GM10248 (cell line): ENCODE measurements around the gene SV2B.

Source experiments
- CTCF ChIA-PET: fragments of 300-600 bp; sonication (Branson Sonifier 250); formaldehyde crosslinking; extraction: SDS; loops from one replicate; lab custom pipeline; 2021; ENCODE audit warnings: antibody characterized with exemption; lab: Yijun Ruan, JAX
- POLR2A ChIA-PET: fragments of 350-650 bp; sonication (Branson Sonifier 250); formaldehyde crosslinking; extraction: SDS; loops from one replicate; lab custom pipeline; 2020; ENCODE audit warnings: antibody characterized with exemption; lab: Yijun Ruan, JAX
- DNase-seq: peaks from one replicate; pipeline ENCODE4 v3.0.0; 2012; ENCODE audit errors: extremely low spot score
- CTCF ChIP-seq: IDR thresholded peaks from 2 replicates; pipeline ENCODE4 v1.5.1; 2012; ENCODE audit warnings: mild to moderate bottlenecking, low read depth; ENCODE audit errors: extremely low read depth, missing control alignments, control extremely low read depth

The SV2B gene

GRCh38 chr15:91306144-91306543, 206.1 kb downstream of the SV2B start:
- POLR2A ChIA-PET, result no interaction called here
- DNase-seq, result no peak
- CTCF ChIA-PET, result no interaction called here
- TF ChIP-seq CTCF, result no peak

- CTCF ChIA-PET, result interaction anchor here (1.7 kb wide), 1 partner anchor 21 kb away, joined by 3 read pairs; no protein-coding TSS in a partner anchor
- TF ChIP-seq CTCF, result no peak
- POLR2A ChIA-PET, result no interaction called here
- no peak for DNase-seq
These were observed 207.5 kb downstream of the SV2B start for GRCh38 chr15:91307601-91308000.

- no peak for TF ChIP-seq CTCF
- DNase-seq, result no peak
- POLR2A ChIA-PET, result no interaction called here
- CTCF ChIA-PET, result interaction anchor here (1.7 kb wide), 1 partner anchor 21 kb away, joined by 3 read pairs; no protein-coding TSS in a partner anchor
These were observed 208.1 kb downstream of the SV2B start for GRCh38 chr15:91308199-91308598.

GRCh38 chr15:91308855-91309254, 208.8 kb downstream of the SV2B start:
- ChIA-PET CTCF (interaction anchor here (1.5 to 1.7 kb wide), 2 partner anchors 22 to 772 kb away, joined by 3 read pairs; no protein-coding TSS in a partner anchor), POLR2A (no interaction called here)
- no peak for TF ChIP-seq CTCF

GRCh38 chr15:91311986-91312385, 211.9 kb downstream of the SV2B start:
- ChIA-PET POLR2A (no interaction called here), CTCF (interaction anchor here (0.9 to 2.2 kb wide), 4 partner anchors 8 to 763 kb away, joined by 3 to 22 read pairs (median 5); no protein-coding TSS in a partner anchor)
- no peak for TF ChIP-seq CTCF
- DNase-seq, result no peak

More at GRCh38 chr15:91308855-91309254, 208.8 kb downstream of the SV2B start:
- no peak for DNase-seq

GRCh38 chr15:91316126-91316525, 216.1 kb downstream of the SV2B start:
- no peak for TF ChIP-seq CTCF
- CTCF ChIA-PET, result interaction anchor here (2.8 kb wide), 1 partner anchor 13 kb away, joined by 15 read pairs; no protein-coding TSS in a partner anchor
- POLR2A ChIA-PET, result no interaction called here
- DNase-seq, result no peak
